Bone marrow (tissue), 2 donors: Measurements from ENCODE around the gene PLAC8.
"Not testable (repeated sequence)": the region's sequence is repeated elsewhere in the genome, so short reads cannot be mapped to it uniquely, and the experiment has no call there.

Experiments
- DNase-seq, 2 donors: peaks; one replicate each; lab custom pipeline; 2025; lab: John Stamatoyannopoulos, UW

PLAC8 gene

GRCh38 chr4:83112231-83112630, 2.3 kb downstream of the PLAC8 start:
- peak; percentile 11 to 90 for DNase-seq

- not testable (repeated sequence) for DNase-seq
Measured at GRCh38 chr4:83111751-83112141, 2.8 kb downstream of the PLAC8 start.

GRCh38 chr4:83110970-83111750, 3.4 kb downstream of the PLAC8 start:
- DNase-seq = no peak

GRCh38 chr4:83110223-83110945, 4.1 kb downstream of the PLAC8 start:
- peak; percentile 77 to 79 for DNase-seq

GRCh38 chr4:83109480-83110222, 4.9 kb downstream of the PLAC8 start:
- peak in 1 of 2 donors; percentile 44 for DNase-seq

- no peak for DNase-seq
Measured at GRCh38 chr4:83108101-83108861, 6.2 kb downstream of the PLAC8 start.

GRCh38 chr4:83107631-83108030, 6.9 kb downstream of the PLAC8 start:
- no peak for DNase-seq

- DNase-seq = no peak
Measured at GRCh38 chr4:83104991-83105390, 9.5 kb downstream of the PLAC8 start.

- DNase-seq = no peak
Measured at GRCh38 chr4:83096397-83096796, 18.1 kb downstream of the PLAC8 start.

GRCh38 chr4:83093060-83093640, 21.4 kb downstream of the PLAC8 start:
- no peak for DNase-seq

GRCh38 chr4:83089410-83090157, 24.9 kb downstream of the PLAC8 start:
- DNase-seq = no peak

GRCh38 chr4:83084956-83085355, 29.6 kb downstream of the PLAC8 start:
- not testable (repeated sequence) for DNase-seq

- peak in 1 of 2 donors; percentile 71 for DNase-seq
Measured at GRCh38 chr4:83083925-83084475, 30.5 kb downstream of the PLAC8 start.

- DNase-seq = no peak
Measured at GRCh38 chr4:83082777-83083176, 31.8 kb downstream of the PLAC8 start.

GRCh38 chr4:83080561-83080960, 34.0 kb downstream of the PLAC8 start:
- DNase-seq = no peak

- DNase-seq = peak in 1 of 2 donors; percentile 88
Measured at GRCh38 chr4:83075311-83076095, 39.0 kb downstream of the PLAC8 start.

- not testable (repeated sequence) for DNase-seq
Measured at GRCh38 chr4:83074783-83075182, 39.7 kb downstream of the PLAC8 start.

GRCh38 chr4:83074086-83074704, 40.3 kb downstream of the PLAC8 start:
- DNase-seq = peak in 1 of 2 donors; percentile 72

- no peak for DNase-seq
Measured at GRCh38 chr4:83071116-83071515, 43.4 kb downstream of the PLAC8 start.
